Osteoblast (primary cell): Measurements from ENCODE around the gene HASPIN. TPM values are rescaled to one million over a fixed set of nuclear protein-coding genes. Genes with fewer than 3 reads are reported as not detected.
A peak's percentile ranks its signal among the peaks of the same experiment; 100 is the strongest.

ENCODE experiments used
- DNase-seq: peaks from one replicate; pipeline ENCODE4 v3.0.0; 2011; ENCODE audit warnings: low spot score, mixed read lengths; ENCODE audit not compliant: insufficient read length; ENCODE audit errors: missing footprints
- H2AFZ ChIP-seq: 2 replicates; pipeline ENCODE4 v1.6.0; 2011; ENCODE audit warnings: mild to moderate bottlenecking, low read length
- H3K27ac ChIP-seq: 2 replicates; pipeline ENCODE4 v1.5.1; 2011; ENCODE audit warnings: mild to moderate bottlenecking, low read depth, low read length, moderate library complexity
- H3K27me3 ChIP-seq: 2 replicates; pipeline ENCODE4 v1.6.0; 2012; ENCODE audit warnings: mild to moderate bottlenecking, control low read depth, inconsistent platforms, low read length, moderate library complexity; ENCODE audit not compliant: insufficient read depth
- H3K36me3 ChIP-seq: 2 replicates; pipeline ENCODE4 v1.5.1; 2011; ENCODE audit warnings: mild to moderate bottlenecking, low read length, control low read depth, moderate library complexity; ENCODE audit not compliant: insufficient read depth
- H3K4me1 ChIP-seq: 2 replicates; pipeline ENCODE4 v1.5.1; 2011; ENCODE audit warnings: mild to moderate bottlenecking, low read length, control low read depth, moderate library complexity; ENCODE audit not compliant: insufficient read depth
- H3K4me2 ChIP-seq: 2 replicates; pipeline ENCODE4 v1.6.0; 2011; ENCODE audit warnings: mild to moderate bottlenecking, low read length; ENCODE audit not compliant: insufficient read depth
- H3K4me3 ChIP-seq: fragments of 200-600 bp; sonication (generic); 3 replicates; pipeline ENCODE4 v1.5.1; 2012; ENCODE audit warnings: mild to moderate bottlenecking, low read length, inconsistent platforms; ENCODE audit not compliant: insufficient read depth
- H3K79me2 ChIP-seq: 2 replicates; pipeline ENCODE4 v1.6.0; 2012; ENCODE audit warnings: mild to moderate bottlenecking, low read length, control low read depth, inconsistent platforms; ENCODE audit not compliant: insufficient read depth
- H3K9me3 ChIP-seq: 2 replicates; pipeline ENCODE4 v1.5.1; 2011; ENCODE audit warnings: low read depth, low read length, control low read depth
- H4K20me1 ChIP-seq: 2 replicates; pipeline ENCODE4 v1.6.0; 2012; ENCODE audit warnings: mild to moderate bottlenecking, low read length, control low read depth; ENCODE audit not compliant: insufficient read depth
- total RNA-seq: library from RNA; depleted of rRNA; stranded (reverse); fragments of >200 nt; gene quantifications from 2 replicates; pipeline ENCODE4 v1.2.3, GENCODE V29; 2012
- TF ChIP-seq, protein P1 (sequence below): IDR thresholded peaks from 2 replicates; pipeline ENCODE4 v1.5.1; 2011; ENCODE audit warnings: mild to moderate bottlenecking, low read depth, low read length, moderate library complexity; ENCODE audit errors: extremely low read depth

HASPIN gene
- total RNA-seq, 1 donor = 1.4 TPM

GRCh38 chr17:3692346-3692745 is 31.4 kb upstream of the HASPIN start:
- H3K79me2 ChIP-seq = no peaks in the 10 kb centered on the region
- H4K20me1 ChIP-seq = no peaks in the 10 kb centered on the region
- peaks cover 12% of the 10 kb centered on the region for H3K4me1 ChIP-seq
- H3K4me2 ChIP-seq = no peak overlapping the region
- no peaks in the 10 kb centered on the region for H3K9me3 ChIP-seq
- H3K27me3 ChIP-seq = peaks cover 3% of the 10 kb centered on the region
- TF ChIP-seq, protein P1, sequence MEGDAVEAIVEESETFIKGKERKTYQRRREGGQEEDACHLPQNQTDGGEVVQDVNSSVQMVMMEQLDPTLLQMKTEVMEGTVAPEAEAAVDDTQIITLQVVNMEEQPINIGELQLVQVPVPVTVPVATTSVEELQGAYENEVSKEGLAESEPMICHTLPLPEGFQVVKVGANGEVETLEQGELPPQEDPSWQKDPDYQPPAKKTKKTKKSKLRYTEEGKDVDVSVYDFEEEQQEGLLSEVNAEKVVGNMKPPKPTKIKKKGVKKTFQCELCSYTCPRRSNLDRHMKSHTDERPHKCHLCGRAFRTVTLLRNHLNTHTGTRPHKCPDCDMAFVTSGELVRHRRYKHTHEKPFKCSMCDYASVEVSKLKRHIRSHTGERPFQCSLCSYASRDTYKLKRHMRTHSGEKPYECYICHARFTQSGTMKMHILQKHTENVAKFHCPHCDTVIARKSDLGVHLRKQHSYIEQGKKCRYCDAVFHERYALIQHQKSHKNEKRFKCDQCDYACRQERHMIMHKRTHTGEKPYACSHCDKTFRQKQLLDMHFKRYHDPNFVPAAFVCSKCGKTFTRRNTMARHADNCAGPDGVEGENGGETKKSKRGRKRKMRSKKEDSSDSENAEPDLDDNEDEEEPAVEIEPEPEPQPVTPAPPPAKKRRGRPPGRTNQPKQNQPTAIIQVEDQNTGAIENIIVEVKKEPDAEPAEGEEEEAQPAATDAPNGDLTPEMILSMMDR = no peak
- no peak overlapping the region for H3K27ac ChIP-seq
- no peak overlapping the region for H2AFZ ChIP-seq
- peak; percentile 68 for DNase-seq
- no peak overlapping the region for H3K4me3 ChIP-seq
- no peaks in the 10 kb centered on the region for H3K36me3 ChIP-seq

DNA sequence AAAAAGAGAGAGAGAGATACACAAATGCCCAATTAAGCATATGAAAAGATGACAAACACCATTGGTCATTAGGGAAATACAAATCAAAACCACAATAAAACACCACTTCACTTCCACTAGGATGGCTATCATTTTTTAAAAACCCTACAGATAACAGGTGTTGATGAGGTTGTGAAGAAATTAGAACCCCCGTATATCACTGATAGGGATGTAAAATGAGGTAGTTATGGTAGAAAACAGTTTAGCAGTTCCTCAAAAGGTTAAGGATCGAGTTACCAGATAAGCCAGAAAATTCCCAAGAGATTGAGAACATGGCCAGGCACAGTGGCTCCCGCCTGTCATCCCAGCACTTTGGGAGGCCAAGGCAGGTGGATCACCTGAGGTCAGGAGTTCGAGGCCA is 30.6 kb upstream of the HASPIN start:
- Histone ChIP-seq H2AFZ (no peak overlapping the region), H3K4me3 (no peak overlapping the region), H3K4me1 (peaks cover 12% of the 10 kb centered on the region), H3K79me2 (no peaks in the 10 kb centered on the region), H3K4me2 (no peak overlapping the region), H3K27me3 (peaks cover 3% of the 10 kb centered on the region), H3K27ac (no peak overlapping the region), H4K20me1 (no peaks in the 10 kb centered on the region), H3K36me3 (no peaks in the 10 kb centered on the region), H3K9me3 (peaks cover 1% of the 10 kb centered on the region)
- no peak for DNase-seq
- TF ChIP-seq, protein P1 = no peak

DNA sequence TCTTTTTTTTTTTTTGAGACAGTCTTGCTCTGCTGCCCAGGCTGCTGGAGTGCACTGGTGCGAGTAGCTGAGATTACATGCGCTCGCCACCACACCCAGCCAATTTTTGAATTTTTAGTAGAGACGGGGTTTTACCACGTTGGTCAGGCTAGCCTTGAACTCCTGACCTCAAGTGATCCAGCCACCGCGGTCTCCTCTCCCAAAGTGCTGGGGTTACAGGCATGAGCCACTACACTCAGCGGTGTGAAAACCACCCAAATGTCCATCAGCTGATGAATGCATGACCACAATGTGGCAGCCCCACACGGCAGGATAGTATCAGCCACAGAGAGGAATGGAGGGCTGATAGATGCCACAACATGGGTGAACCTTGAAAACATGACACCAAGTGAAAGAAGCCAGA is 29.9 kb upstream of the HASPIN start:
- no peak for DNase-seq
- H3K4me2 ChIP-seq = no peak overlapping the region
- no peak overlapping the region for H2AFZ ChIP-seq
- peaks cover 4% of the 10 kb centered on the region for H3K9me3 ChIP-seq
- H3K27ac ChIP-seq = no peak overlapping the region
- no peaks in the 10 kb centered on the region for H3K79me2 ChIP-seq
- no peak overlapping the region for H3K4me3 ChIP-seq
- H3K36me3 ChIP-seq = no peaks in the 10 kb centered on the region
- peaks cover 12% of the 10 kb centered on the region for H3K4me1 ChIP-seq
- no peaks in the 10 kb centered on the region for H4K20me1 ChIP-seq
- peaks cover 3% of the 10 kb centered on the region for H3K27me3 ChIP-seq
- TF ChIP-seq, protein P1 = no peak

GRCh38 chr17:3695129-3695722 is 28.5 kb upstream of the HASPIN start:
- Histone ChIP-seq H3K4me1 (peaks cover 12% of the 10 kb centered on the region), H3K79me2 (no peaks in the 10 kb centered on the region), H3K27ac (no peak overlapping the region), H3K27me3 (peaks cover 3% of the 10 kb centered on the region), H3K36me3 (no peaks in the 10 kb centered on the region), H4K20me1 (no peaks in the 10 kb centered on the region), H2AFZ (peak overlapping the region; percentile 80), H3K9me3 (peaks cover 4% of the 10 kb centered on the region), H3K4me2 (peak overlapping the region; percentile 90), H3K4me3 (peak overlapping the region; percentile 75)
- TF ChIP-seq, protein P1 = no peak
- DNase-seq = peak; percentile 89
